Activated CD4-positive, alpha-beta T cell treated with anti-CD3 and anti-CD28 coated beads, Interleukin-2, amount 10 ng/mL, durations not matched to agents 7 days and 5 days (primary cell): ENCODE measurements around the gene OSBPL7. TPM values are rescaled to one million over a fixed set of nuclear protein-coding genes. Genes with fewer than 3 reads are reported as not detected.
"Not testable (repeated sequence)": the region's sequence is repeated elsewhere in the genome, so short reads cannot be mapped to it uniquely, and the experiment has no call there.

ENCODE experiments used
- CTCF ChIA-PET: fragments of 350-600 bp; sonication (Branson Sonifier 250); formaldehyde crosslinking; loops from one replicate; lab custom pipeline; 2021; ENCODE audit warnings: antibody characterized with exemption; lab: Charles Lee
- POLR2A ChIA-PET: fragments of 350-600 bp; sonication (Branson Sonifier 250); formaldehyde crosslinking; loops from one replicate; lab custom pipeline; 2021; ENCODE audit warnings: antibody characterized with exemption; lab: Charles Lee
- DNase-seq: peaks from one replicate; pipeline ENCODE4 v3.0.0-alpha.2; 2020
- H3K27ac Mint-ChIP-seq: one replicate; pipeline ENCODE4 v1.8.0; 2021; ENCODE audit warnings: mild to moderate bottlenecking, moderate library complexity, mixed read lengths
- H3K27me3 Mint-ChIP-seq: one replicate; pipeline ENCODE4 v1.8.0; 2021; ENCODE audit warnings: mixed read lengths
- H3K36me3 Mint-ChIP-seq: one replicate; pipeline ENCODE4 v1.8.0; 2021; ENCODE audit warnings: low read depth, mixed read lengths
- H3K4me1 Mint-ChIP-seq: one replicate; pipeline ENCODE4 v1.8.0; 2021; ENCODE audit warnings: mixed read lengths
- H3K4me3 Mint-ChIP-seq: one replicate; pipeline ENCODE4 v1.8.0; 2021; ENCODE audit warnings: mild to moderate bottlenecking, moderate library complexity, mixed read lengths
- H3K9me3 Mint-ChIP-seq: one replicate; pipeline ENCODE4 v1.8.0; 2021; ENCODE audit warnings: mixed read lengths
- total RNA-seq, 2 experiments: library from RNA; stranded (reverse); gene quantifications; one replicate each; pipeline ENCODE4 v1.2.3, GENCODE V29; 2021

Gene OSBPL7
- total RNA-seq, 2 experiments from 2014 or later: 40.8 to 43.8 TPM

DNA sequence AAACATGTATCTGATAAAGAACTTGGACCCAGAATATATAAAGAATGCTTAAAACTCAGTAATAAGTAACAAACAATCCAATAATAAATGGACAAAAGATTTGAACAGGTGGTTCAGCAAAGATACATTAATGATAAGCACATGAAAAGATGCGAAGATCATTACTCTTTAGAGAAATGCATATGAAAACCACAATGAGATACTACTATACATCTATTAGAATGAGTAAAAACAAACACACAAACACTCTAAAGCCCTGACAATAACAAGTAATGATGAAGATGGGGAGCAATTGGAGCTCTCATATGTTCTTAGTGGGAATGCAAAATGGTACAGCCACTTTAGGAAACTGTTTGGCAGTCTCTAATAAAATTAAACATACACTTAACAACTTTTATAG, 29.1 kb downstream of the OSBPL7 start:
- Mint-ChIP-seq H3K27ac (no peak overlapping the region), H3K4me1 (peaks cover 9% of the 10 kb centered on the region), H3K4me3 (no peak overlapping the region), H3K9me3 (no peaks in the 10 kb centered on the region), H3K27me3 (peaks cover 63% of the 10 kb centered on the region), H3K36me3 (no peaks in the 10 kb centered on the region)
- ChIA-PET POLR2A (no interaction called here), CTCF (no interaction called here)
- no peak for DNase-seq

- Mint-ChIP-seq H3K27me3 (peaks cover 64% of the 10 kb centered on the region), H3K27ac (no peak overlapping the region), H3K4me1 (peaks cover 9% of the 10 kb centered on the region), H3K9me3 (no peaks in the 10 kb centered on the region), H3K36me3 (no peaks in the 10 kb centered on the region), H3K4me3 (no peak overlapping the region)
- CTCF ChIA-PET: interaction anchor here (1.1 kb wide), 1 partner anchor 100 kb away, joined by 3 read pairs; no protein-coding TSS in a partner anchor
- DNase-seq: no peak
- POLR2A ChIA-PET: no interaction called here
Measured at GRCh38 chr17:47791025-47791424, 30.6 kb downstream of the OSBPL7 start.

GRCh38 chr17:47789611-47790561, 31.7 kb downstream of the OSBPL7 start:
- H3K27me3 Mint-ChIP-seq: peaks cover 60% of the 10 kb centered on the region
- ChIA-PET CTCF (interaction anchor here (0.6 to 1.2 kb wide), 12 partner anchors 8 to 127 kb away, joined by 3 to 6 read pairs (median 4); no protein-coding TSS in a partner anchor), POLR2A (interaction anchor here (0.5 kb wide), 1 partner anchor 8 kb away, joined by 3 read pairs; no protein-coding TSS in a partner anchor)
- no peaks in the 10 kb centered on the region for H3K36me3 Mint-ChIP-seq
- H3K4me3 Mint-ChIP-seq: peak overlapping the region; percentile 23
- H3K4me1 Mint-ChIP-seq: peaks cover 9% of the 10 kb centered on the region
- peak; percentile 49 for DNase-seq
- no peaks in the 10 kb centered on the region for H3K9me3 Mint-ChIP-seq
- no peak overlapping the region for H3K27ac Mint-ChIP-seq

GRCh38 chr17:47785538-47786123, 36.0 kb downstream of the OSBPL7 start:
- Mint-ChIP-seq H3K27me3 (peaks cover 45% of the 10 kb centered on the region), H3K36me3 (no peaks in the 10 kb centered on the region)
- CTCF ChIA-PET: interaction anchor here (0.6 to 1.5 kb wide), 6 partner anchors 12 to 59 kb away, joined by 3 to 4 read pairs (median 3); partner anchors contain the start of gene SCRN2

GRCh38 chr17:47781397-47781796, 40.2 kb downstream of the OSBPL7 start:
- Mint-ChIP-seq H3K27me3 (peaks cover 35% of the 10 kb centered on the region), H3K36me3 (no peaks in the 10 kb centered on the region), H3K9me3 (no peaks in the 10 kb centered on the region), H3K4me1 (no peaks in the 10 kb centered on the region), H3K27ac (no peak overlapping the region), H3K4me3 (no peak overlapping the region)
- ChIA-PET POLR2A (interaction anchor here (0.7 kb wide), 1 partner anchor 9 kb away, joined by 3 read pairs; no protein-coding TSS in a partner anchor), CTCF (interaction anchor here (0.5 to 1.6 kb wide), 3 partner anchors 9 to 253 kb away, joined by 3 read pairs; no protein-coding TSS in a partner anchor)
- DNase-seq: no peak

More at GRCh38 chr17:47785538-47786123, 36.0 kb downstream of the OSBPL7 start:
- Mint-ChIP-seq H3K4me3 (no peak overlapping the region), H3K4me1 (peaks cover 9% of the 10 kb centered on the region), H3K9me3 (no peaks in the 10 kb centered on the region), H3K27ac (no peak overlapping the region)
- DNase-seq: peak; percentile 57
- POLR2A ChIA-PET: no interaction called here

- CTCF ChIA-PET: interaction anchor here (1.2 kb wide), 1 partner anchor 24 kb away, joined by 4 read pairs; no protein-coding TSS in a partner anchor
- Mint-ChIP-seq H3K9me3 (no peaks in the 10 kb centered on the region), H3K36me3 (no peaks in the 10 kb centered on the region), H3K27ac (no peak overlapping the region), H3K4me1 (no peaks in the 10 kb centered on the region), H3K4me3 (no peak overlapping the region), H3K27me3 (peaks cover 38% of the 10 kb centered on the region)
- DNase-seq: no peak
- POLR2A ChIA-PET: no interaction called here
Measured at GRCh38 chr17:47778184-47778635, 43.4 kb downstream of the OSBPL7 start.

GRCh38 chr17:47776330-47777197, 45.0 kb downstream of the OSBPL7 start:
- POLR2A ChIA-PET: no interaction called here
- CTCF ChIA-PET: interaction anchor here (0.5 kb wide), 1 partner anchor 43 kb away, joined by 3 read pairs; no protein-coding TSS in a partner anchor
- no peaks in the 10 kb centered on the region for H3K4me1 Mint-ChIP-seq
- no peaks in the 10 kb centered on the region for H3K36me3 Mint-ChIP-seq
- no peaks in the 10 kb centered on the region for H3K9me3 Mint-ChIP-seq
- peak; percentile 52 for DNase-seq
- no peak overlapping the region for H3K27ac Mint-ChIP-seq
- H3K27me3 Mint-ChIP-seq: peaks cover 31% of the 10 kb centered on the region
- no peak overlapping the region for H3K4me3 Mint-ChIP-seq

DNA sequence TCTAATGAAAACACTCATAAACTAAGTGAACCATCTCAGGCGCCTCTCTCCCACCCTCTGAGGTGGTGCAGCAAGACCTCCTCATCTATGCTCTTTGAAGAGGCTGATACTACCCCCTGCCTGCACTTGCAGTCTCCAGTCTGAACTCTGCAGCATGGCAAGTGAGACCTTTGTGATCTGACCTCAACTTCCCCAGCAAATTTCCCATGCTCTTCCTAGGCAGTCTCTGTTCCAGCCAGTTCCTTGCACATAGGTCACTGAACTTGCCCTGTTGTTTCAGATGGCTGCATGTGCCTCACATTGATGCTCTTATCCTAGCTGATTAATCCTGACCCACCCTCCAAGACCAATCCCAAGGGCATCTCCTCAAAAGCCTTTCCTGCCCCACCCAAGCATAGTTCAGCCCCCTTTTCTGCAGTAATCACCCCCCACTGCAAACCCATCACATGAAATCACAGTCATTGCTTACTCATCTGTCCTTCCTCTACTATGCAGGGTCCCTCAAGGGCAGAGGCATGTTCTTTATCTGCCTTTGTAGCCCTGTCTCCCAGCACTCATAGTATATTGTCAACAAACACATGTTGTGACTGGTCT, 46.5 kb downstream of the OSBPL7 start:
- CTCF ChIA-PET: no interaction called here
- Mint-ChIP-seq H3K4me1 (no peaks in the 10 kb centered on the region), H3K36me3 (no peaks in the 10 kb centered on the region), H3K27ac (no peak overlapping the region), H3K9me3 (peaks cover 7% of the 10 kb centered on the region), H3K4me3 (no peak overlapping the region), H3K27me3 (peaks cover 29% of the 10 kb centered on the region)
- DNase-seq: no peak
- POLR2A ChIA-PET: no interaction called here

DNA sequence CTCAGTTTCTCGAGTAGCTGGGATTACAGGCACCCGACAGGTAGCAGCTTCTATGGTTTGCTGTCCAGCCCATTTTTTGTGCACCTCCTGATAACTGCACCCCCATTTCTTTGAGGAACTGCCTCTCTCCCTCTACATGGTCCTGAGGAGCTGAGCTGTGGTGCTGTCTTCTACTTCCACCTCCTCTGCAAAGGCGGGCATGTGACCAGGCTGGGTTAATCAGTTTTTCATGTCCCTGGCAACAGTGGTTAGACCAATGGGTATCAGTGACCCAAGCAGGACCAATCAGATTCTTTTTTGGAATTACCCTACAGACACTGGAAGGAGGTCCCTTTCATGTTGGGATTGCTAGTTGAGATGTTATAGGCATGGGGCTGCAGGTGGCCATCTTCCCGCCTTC, 47.3 kb downstream of the OSBPL7 start:
- H3K36me3 Mint-ChIP-seq: no peaks in the 10 kb centered on the region
- POLR2A ChIA-PET: no interaction called here
- DNase-seq: no peak
- CTCF ChIA-PET: interaction anchor here (0.9 kb wide), 1 partner anchor 11 kb away, joined by 3 read pairs; no protein-coding TSS in a partner anchor
- H3K4me1 Mint-ChIP-seq: no peaks in the 10 kb centered on the region
- H3K4me3 Mint-ChIP-seq: no peak overlapping the region
- H3K27ac Mint-ChIP-seq: no peak overlapping the region
- peaks cover 8% of the 10 kb centered on the region for H3K9me3 Mint-ChIP-seq
- H3K27me3 Mint-ChIP-seq: peaks cover 25% of the 10 kb centered on the region

- H3K4me1 Mint-ChIP-seq, H3K27ac Mint-ChIP-seq, DNase-seq, POLR2A ChIA-PET, H3K4me3 Mint-ChIP-seq, H3K36me3 Mint-ChIP-seq: not testable (repeated sequence)
- CTCF ChIA-PET: interaction anchor here (0.9 kb wide), 1 partner anchor 12 kb away, joined by 3 read pairs; no protein-coding TSS in a partner anchor
- peaks cover 21% of the 10 kb centered on the region for H3K27me3 Mint-ChIP-seq
- H3K9me3 Mint-ChIP-seq: peaks cover 12% of the 10 kb centered on the region
Measured at GRCh38 chr17:47773649-47774048, 47.9 kb downstream of the OSBPL7 start.

- Mint-ChIP-seq H3K4me1 (peaks cover 3% of the 10 kb centered on the region), H3K4me3 (no peak overlapping the region), H3K27ac (no peak overlapping the region), H3K36me3 (no peaks in the 10 kb centered on the region), H3K9me3 (peaks cover 9% of the 10 kb centered on the region), H3K27me3 (peaks cover 38% of the 10 kb centered on the region)
- POLR2A ChIA-PET: no interaction called here
- CTCF ChIA-PET: interaction anchor here (1.2 to 1.6 kb wide), 3 partner anchors 9 to 26 kb away, joined by 4 to 6 read pairs (median 4); no protein-coding TSS in a partner anchor
- no peak for DNase-seq
Measured at GRCh38 chr17:47763913-47764582, 57.5 kb downstream of the OSBPL7 start.
